Osteoblast (primary cell): ENCODE measurements around the gene GLIS2. TPM values are rescaled to one million over a fixed set of nuclear protein-coding genes. Genes with fewer than 3 reads are reported as not detected.

Experiments
- DNase-seq: peaks from one replicate; pipeline ENCODE4 v3.0.0; 2011; ENCODE audit warnings: low spot score, mixed read lengths; ENCODE audit not compliant: insufficient read length; ENCODE audit errors: missing footprints
- H2AFZ ChIP-seq: 2 replicates; pipeline ENCODE4 v1.6.0; 2011; ENCODE audit warnings: mild to moderate bottlenecking, low read length
- H3K27ac ChIP-seq: 2 replicates; pipeline ENCODE4 v1.5.1; 2011; ENCODE audit warnings: mild to moderate bottlenecking, low read depth, low read length, moderate library complexity
- H3K27me3 ChIP-seq: 2 replicates; pipeline ENCODE4 v1.6.0; 2012; ENCODE audit warnings: mild to moderate bottlenecking, control low read depth, inconsistent platforms, low read length, moderate library complexity; ENCODE audit not compliant: insufficient read depth
- H3K36me3 ChIP-seq: 2 replicates; pipeline ENCODE4 v1.5.1; 2011; ENCODE audit warnings: mild to moderate bottlenecking, low read length, control low read depth, moderate library complexity; ENCODE audit not compliant: insufficient read depth
- H3K4me1 ChIP-seq: 2 replicates; pipeline ENCODE4 v1.5.1; 2011; ENCODE audit warnings: mild to moderate bottlenecking, low read length, control low read depth, moderate library complexity; ENCODE audit not compliant: insufficient read depth
- H3K4me2 ChIP-seq: 2 replicates; pipeline ENCODE4 v1.6.0; 2011; ENCODE audit warnings: mild to moderate bottlenecking, low read length; ENCODE audit not compliant: insufficient read depth
- H3K4me3 ChIP-seq: fragments of 200-600 bp; sonication (generic); 3 replicates; pipeline ENCODE4 v1.5.1; 2012; ENCODE audit warnings: mild to moderate bottlenecking, low read length, inconsistent platforms; ENCODE audit not compliant: insufficient read depth
- H3K79me2 ChIP-seq: 2 replicates; pipeline ENCODE4 v1.6.0; 2012; ENCODE audit warnings: mild to moderate bottlenecking, low read length, control low read depth, inconsistent platforms; ENCODE audit not compliant: insufficient read depth
- H3K9me3 ChIP-seq: 2 replicates; pipeline ENCODE4 v1.5.1; 2011; ENCODE audit warnings: low read depth, low read length, control low read depth
- H4K20me1 ChIP-seq: 2 replicates; pipeline ENCODE4 v1.6.0; 2012; ENCODE audit warnings: mild to moderate bottlenecking, low read length, control low read depth; ENCODE audit not compliant: insufficient read depth
- total RNA-seq: library from RNA; depleted of rRNA; stranded (reverse); fragments of >200 nt; gene quantifications from 2 replicates; pipeline ENCODE4 v1.2.3, GENCODE V29; 2012
- TF ChIP-seq, protein P1 (sequence below): IDR thresholded peaks from 2 replicates; pipeline ENCODE4 v1.5.1; 2011; ENCODE audit warnings: mild to moderate bottlenecking, low read depth, low read length, moderate library complexity; ENCODE audit errors: extremely low read depth

GLIS2 gene
- total RNA-seq, 1 donor: 5.4 TPM

DNA sequence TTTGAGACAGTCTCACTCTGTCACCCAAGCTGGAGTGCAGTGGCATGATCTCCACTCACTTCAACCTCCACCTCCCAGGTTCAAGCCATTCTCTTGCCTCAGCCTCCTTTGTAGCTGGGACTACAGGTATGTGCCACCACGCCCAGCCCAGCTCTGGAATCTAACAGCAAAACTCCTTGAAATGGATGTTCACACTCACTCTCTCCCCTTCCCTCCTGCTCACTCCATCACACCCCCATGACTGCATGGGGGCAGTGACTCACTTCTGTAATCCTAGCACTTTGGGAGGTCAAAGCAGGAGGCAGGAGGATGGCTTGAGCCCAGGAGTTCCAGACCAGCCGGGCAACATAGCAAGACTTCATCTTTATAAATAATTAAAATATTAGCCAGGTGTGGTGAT is 31.9 kb upstream of the GLIS2 start:
- H3K4me2 ChIP-seq: no peak overlapping the region
- TF ChIP-seq, protein P1, sequence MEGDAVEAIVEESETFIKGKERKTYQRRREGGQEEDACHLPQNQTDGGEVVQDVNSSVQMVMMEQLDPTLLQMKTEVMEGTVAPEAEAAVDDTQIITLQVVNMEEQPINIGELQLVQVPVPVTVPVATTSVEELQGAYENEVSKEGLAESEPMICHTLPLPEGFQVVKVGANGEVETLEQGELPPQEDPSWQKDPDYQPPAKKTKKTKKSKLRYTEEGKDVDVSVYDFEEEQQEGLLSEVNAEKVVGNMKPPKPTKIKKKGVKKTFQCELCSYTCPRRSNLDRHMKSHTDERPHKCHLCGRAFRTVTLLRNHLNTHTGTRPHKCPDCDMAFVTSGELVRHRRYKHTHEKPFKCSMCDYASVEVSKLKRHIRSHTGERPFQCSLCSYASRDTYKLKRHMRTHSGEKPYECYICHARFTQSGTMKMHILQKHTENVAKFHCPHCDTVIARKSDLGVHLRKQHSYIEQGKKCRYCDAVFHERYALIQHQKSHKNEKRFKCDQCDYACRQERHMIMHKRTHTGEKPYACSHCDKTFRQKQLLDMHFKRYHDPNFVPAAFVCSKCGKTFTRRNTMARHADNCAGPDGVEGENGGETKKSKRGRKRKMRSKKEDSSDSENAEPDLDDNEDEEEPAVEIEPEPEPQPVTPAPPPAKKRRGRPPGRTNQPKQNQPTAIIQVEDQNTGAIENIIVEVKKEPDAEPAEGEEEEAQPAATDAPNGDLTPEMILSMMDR: no peak
- H3K27ac ChIP-seq: no peak overlapping the region
- H3K36me3 ChIP-seq: no peaks in the 10 kb centered on the region
- DNase-seq: peak; percentile 79
- no peaks in the 10 kb centered on the region for H3K27me3 ChIP-seq
- H3K4me3 ChIP-seq: no peak overlapping the region
- H3K79me2 ChIP-seq: no peaks in the 10 kb centered on the region
- H3K9me3 ChIP-seq: no peaks in the 10 kb centered on the region
- peaks cover 3% of the 10 kb centered on the region for H4K20me1 ChIP-seq
- H2AFZ ChIP-seq: no peak overlapping the region
- peaks cover 17% of the 10 kb centered on the region for H3K4me1 ChIP-seq

DNA sequence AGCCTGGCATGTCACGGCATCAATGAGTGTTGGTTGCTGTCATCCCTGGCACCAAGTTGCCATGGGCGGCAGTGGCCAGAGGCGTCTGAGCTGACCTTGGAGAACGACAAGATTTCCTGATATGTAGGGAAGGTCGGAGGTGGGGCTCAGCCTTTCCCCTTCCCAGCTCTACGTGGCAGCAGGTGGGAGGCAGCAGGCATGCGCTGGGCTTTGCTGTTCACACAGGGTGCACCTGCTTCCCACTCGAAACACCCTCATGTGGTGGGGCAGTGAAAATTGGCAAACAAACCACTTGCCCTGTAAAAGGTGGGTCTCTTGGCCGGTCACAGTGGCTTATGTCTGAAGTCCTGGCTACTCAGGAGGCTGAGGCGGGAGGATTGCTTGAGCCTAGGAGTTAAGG is 30.7 kb upstream of the GLIS2 start:
- no peaks in the 10 kb centered on the region for H3K79me2 ChIP-seq
- no peak overlapping the region for H3K27ac ChIP-seq
- TF ChIP-seq, protein P1: no peak
- no peak overlapping the region for H2AFZ ChIP-seq
- peaks cover 3% of the 10 kb centered on the region for H4K20me1 ChIP-seq
- no peaks in the 10 kb centered on the region for H3K27me3 ChIP-seq
- no peak overlapping the region for H3K4me2 ChIP-seq
- DNase-seq: no peak
- H3K4me1 ChIP-seq: peaks cover 17% of the 10 kb centered on the region
- no peaks in the 10 kb centered on the region for H3K9me3 ChIP-seq
- no peaks in the 10 kb centered on the region for H3K36me3 ChIP-seq
- H3K4me3 ChIP-seq: no peak overlapping the region

DNA sequence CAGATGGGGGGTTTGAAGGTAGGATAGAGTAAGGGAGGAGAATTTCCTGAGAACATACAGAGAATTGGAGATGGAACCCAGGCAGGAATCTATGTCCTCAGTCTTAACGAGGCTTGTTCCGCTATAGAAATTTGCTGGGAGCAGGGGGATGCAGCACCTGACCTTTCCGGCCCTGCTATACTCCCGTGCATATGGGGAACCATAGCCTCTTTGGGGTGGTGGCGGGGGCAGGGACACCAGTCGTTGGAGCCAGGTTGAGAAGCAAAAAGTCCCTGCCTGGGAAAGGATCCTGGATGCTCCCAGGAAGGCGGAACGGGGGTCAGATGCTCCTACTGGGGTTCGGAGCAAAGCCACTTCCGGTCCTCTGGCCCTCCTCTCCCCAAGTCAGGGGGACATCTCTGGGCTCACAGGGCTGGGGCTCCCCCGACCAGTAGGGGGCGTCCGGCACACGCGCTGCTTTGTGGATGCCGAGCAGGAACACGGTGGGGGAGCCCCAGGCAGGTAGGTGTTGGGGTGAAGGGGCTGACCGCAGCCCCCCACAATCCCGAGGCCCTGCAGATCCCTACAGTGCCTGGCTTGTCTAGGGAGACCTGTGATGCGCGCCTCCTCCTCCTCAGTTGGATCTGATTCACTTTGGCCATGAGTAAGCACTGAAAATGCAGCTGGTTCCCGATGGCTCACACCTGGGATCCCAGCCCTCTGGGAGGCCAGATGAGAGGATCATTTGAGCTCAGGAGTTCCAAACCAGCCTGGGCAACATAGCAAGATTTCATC is 27.5 kb upstream of the GLIS2 start:
- peak overlapping the region; percentile 70 for H3K4me2 ChIP-seq
- no peaks in the 10 kb centered on the region for H3K36me3 ChIP-seq
- peak overlapping the region; percentile 20 for H2AFZ ChIP-seq
- peaks cover 27% of the 10 kb centered on the region for H3K4me1 ChIP-seq
- H4K20me1 ChIP-seq: peaks cover 4% of the 10 kb centered on the region
- H3K9me3 ChIP-seq: no peaks in the 10 kb centered on the region
- TF ChIP-seq, protein P1: peak; percentile 80
- H3K4me3 ChIP-seq: peak overlapping the region; percentile 45
- no peaks in the 10 kb centered on the region for H3K27me3 ChIP-seq
- peak; percentile 94 for DNase-seq
- H3K79me2 ChIP-seq: no peaks in the 10 kb centered on the region
- no peak overlapping the region for H3K27ac ChIP-seq

DNA sequence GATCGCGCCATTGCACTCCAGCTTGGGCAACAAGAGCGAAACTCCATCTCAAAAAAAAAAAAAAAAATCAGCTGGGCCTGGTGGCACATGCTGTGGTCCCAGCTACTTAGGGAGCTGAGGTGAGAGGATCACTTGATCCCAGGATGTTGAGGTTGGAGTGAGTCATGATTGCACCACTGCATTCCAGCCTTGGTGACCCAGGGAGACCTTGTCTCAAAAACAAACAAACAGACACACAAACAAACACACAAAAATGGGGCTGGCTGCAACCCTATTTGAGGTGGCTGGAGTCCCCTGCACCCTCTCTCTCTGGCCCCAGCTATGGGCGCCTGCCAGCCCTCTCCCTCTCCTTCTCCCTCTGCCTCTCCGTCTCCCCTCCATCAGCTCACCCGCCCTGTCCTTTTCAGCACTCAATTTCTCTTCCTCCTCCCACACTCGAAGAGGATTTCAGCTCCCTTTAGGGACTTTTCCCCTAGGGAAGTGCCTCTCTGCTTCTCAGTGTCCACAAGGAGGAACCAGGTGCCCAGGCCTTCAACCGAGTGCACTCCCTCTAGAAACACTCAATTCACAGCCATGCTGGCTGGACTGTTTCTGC is 25.5 kb upstream of the GLIS2 start:
- Histone ChIP-seq H2AFZ (no peak overlapping the region), H3K9me3 (no peaks in the 10 kb centered on the region), H3K4me2 (no peak overlapping the region), H3K36me3 (no peaks in the 10 kb centered on the region), H3K27ac (no peak overlapping the region), H3K27me3 (no peaks in the 10 kb centered on the region), H3K79me2 (no peaks in the 10 kb centered on the region), H4K20me1 (peaks cover 3% of the 10 kb centered on the region), H3K4me3 (no peak overlapping the region), H3K4me1 (peaks cover 30% of the 10 kb centered on the region)
- DNase-seq: peak; percentile 46
- TF ChIP-seq, protein P1: no peak
